Activated effector memory CD4-positive, alpha-beta T cell treated with anti-CD3 and anti-CD28 coated beads, Interleukin-2, amount 50 U/mL, for 16 hours (primary cell): ENCODE results near the gene PLD4.

Source experiments
- DNase-seq: peaks from one replicate; pipeline ENCODE4 v3.0.0-alpha.2; 2020

The PLD4 gene

GRCh38 chr14:104957146-104958113, 32.8 kb downstream of the PLD4 start:
- DNase-seq, result no peak

DNA sequence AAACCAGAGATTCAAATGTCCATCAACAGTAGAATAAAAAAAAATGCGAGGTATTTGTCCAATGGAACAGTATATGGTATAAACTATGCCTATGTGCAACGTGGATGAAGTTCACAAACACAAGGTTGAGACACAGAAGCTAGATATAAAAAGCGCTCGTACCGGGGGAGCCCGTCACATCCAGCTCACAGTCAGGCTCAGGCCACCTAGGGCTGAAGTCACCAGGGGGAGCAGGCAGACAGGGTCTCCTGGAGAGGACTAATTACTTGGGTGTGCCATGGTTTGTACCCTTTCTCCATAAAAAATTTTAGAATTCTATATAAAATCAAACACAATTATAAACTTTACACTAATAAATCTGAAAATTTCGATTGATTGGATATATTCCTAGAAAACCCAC, 39.9 kb downstream of the PLD4 start:
- DNase-seq, result no peak

DNA sequence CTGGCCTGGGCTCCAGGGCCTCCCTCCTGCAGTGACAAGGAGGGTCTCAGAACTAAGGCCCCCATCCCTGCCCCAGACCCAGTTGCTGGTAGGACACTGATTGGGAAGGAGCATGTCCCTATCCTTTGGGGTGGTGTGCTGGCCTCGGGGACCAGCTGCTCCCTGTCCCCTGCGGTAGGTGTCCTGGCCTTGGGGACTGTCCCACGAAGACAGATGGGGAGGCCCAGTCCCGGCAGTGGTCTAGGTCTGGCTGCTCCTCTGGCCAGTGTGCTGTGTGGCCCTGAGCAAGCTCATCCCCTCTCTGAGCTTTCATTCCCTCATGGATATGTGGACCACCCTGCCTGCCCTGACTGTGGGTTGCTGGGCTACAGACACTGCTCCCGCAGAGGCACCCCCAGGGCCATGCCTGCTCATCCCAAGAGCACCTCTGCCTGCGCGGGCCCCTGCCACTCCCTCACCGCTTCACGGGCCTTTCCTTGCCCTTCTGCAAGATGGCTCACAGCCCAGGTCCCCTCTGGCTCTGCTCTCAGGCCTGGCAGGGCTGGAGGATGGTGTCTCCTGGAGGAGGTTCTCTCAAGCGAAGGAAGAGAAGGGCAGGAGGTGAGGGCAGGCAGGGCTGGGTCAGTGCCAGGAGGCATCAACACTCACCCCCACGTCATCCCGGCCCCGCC, 41.0 kb downstream of the PLD4 start:
- DNase-seq, result no peak

DNA sequence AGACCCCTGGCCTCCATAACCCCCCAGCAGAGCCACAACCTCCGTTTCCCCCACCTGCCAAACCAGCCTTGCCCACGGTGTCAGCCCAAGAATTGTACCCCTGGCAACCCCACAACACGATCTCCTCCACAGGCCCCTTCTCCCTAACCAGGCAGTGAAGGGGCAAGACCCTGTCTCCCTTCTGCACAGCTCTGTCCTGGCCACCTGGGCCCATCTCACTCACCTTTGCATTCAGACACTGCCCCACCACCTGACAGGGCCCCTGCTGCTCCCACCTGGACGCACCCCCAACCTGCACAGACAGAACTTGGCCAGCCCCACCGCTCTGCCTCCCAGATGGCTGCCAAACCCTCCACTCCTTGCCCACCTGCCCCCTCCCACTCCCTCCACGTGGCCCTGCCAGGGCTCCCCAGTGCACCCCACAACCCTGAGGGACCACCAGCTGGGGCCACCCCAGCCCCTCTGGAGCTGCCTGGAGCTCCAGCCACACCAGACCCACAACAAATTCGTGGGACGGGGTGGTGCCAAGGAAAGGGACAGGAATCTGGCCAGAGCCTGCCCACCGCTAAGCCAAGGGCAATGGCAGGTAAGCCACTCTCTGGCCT, 41.7 kb downstream of the PLD4 start:
- DNase-seq, result no peak

GRCh38 chr14:104966981-104967385, 42.3 kb downstream of the PLD4 start:
- DNase-seq, result no peak

- no peak for DNase-seq
These were observed 42.9 kb downstream of the PLD4 start for GRCh38 chr14:104967386-104968152.

DNA sequence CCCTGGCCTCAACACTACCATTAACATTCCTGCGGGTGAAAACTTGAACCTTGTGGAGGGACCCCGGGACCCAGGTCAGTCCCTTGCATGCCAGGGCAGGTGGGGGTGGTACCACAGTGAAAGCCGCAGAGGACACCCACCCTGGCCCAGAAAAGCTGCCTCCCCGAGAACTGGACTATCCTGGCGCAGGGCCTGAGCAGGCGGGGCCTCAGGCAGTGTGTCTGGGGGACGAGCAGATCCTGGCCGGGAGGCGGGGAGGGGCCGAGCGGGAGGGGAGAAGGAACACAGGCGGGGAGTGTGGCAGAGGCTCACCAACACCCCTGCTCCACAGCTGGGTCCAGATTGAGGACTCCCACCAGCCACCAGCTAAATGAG, 43.5 kb downstream of the PLD4 start:
- no peak for DNase-seq

DNA sequence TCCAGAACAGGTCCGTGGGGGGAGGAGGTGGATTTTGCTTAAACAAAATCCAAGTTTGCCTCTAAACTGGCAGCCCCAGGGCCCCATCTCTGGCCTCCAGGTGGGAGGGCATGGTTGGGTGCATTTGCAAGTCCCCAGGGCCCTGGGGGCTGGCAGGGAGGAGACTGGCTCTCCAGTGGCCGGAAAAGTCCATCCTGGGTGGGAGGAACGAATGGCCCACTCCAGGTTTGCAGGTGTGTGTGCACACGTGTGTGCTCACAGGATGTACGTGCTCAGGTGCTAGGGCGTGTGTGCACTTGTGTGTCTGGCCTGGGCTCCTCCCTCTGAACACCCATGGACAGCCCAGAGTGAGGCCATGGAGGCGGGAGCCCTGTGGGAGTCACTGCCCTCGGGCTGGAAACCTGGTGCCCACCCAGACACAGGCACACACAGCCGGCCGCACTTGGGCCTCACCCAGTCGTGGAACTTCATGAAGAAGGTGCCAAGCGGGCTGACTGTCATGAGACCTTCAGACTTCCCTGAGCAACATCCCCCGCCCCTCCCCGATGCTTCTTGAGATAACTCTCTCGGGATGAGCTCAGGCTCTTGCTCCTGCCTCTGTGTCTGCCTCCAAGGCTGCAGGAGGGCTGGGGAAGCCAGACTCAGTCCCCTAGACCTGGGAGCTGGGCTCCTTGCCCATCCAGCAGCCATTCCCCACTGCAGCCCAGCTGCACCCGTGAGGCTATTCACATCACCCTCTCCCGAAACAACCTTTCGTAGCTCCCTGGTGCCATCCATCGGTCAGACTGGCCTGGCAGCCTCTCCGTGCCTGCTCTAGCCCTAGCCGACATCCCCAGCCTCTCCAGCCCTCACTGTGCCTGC, 44.1 kb downstream of the PLD4 start:
- DNase-seq, result no peak

GRCh38 chr14:104969741-104970230, 45.1 kb downstream of the PLD4 start:
- no peak for DNase-seq

GRCh38 chr14:104970231-104971068, 45.8 kb downstream of the PLD4 start:
- DNase-seq, result no peak

- DNase-seq, result no peak
These were observed 47.0 kb downstream of the PLD4 start for GRCh38 chr14:104971447-104972240.

DNA sequence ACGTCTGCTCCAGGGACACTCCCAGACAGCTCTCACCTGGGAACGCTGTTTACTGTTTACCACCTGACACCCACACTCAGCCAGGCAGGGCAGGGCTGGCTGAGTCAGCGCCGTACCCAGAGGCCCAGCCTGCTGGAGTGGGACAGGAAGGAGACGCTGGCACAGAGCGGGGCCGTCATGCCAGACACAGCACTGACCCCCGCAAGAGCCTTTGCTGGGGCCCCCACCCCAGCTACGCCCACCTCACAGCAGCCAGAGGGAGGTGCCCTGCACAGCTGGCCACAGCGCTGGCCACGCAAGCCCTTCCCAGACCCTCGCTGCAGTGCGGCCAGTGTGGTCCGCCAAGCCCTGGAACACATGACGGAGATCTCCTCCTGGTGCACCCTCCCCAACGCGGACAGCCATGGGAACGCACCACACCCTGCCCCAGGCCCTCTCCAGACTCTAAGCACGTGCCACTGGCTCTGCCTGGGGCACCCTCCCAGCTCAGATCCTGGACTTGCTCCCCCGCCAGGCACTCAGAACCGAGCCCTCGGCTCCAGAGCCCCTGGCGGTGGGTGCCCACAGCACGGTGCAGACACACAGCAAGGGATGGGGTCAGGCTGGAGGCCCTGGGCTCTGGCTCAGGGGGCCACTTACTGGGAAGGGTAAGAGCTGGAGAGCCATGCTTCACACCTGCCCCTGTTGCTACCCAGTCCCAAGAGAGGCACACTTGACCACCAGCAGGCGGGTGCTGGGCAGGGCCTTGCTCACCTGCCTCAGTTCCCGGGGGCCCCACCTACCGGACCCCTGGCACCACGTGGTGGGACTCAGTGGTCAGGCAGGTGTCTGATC, 47.8 kb downstream of the PLD4 start:
- DNase-seq, result no peak

- DNase-seq, result no peak
These were observed 48.4 kb downstream of the PLD4 start for GRCh38 chr14:104973135-104973384.

GRCh38 chr14:104973385-104974145, 48.9 kb downstream of the PLD4 start:
- DNase-seq, result no peak

GRCh38 chr14:104974146-104974541, 49.5 kb downstream of the PLD4 start:
- no peak for DNase-seq

- DNase-seq, result no peak
These were observed 50.1 kb downstream of the PLD4 start for GRCh38 chr14:104974665-104975390.

GRCh38 chr14:104975481-104976197, 51.0 kb downstream of the PLD4 start:
- DNase-seq, result no peak
